Measurements from ENCODE around the gene KIAA1671. TPM values are rescaled to one million over a fixed set of nuclear protein-coding genes. Genes with fewer than 3 reads are reported as not detected.
A peak's percentile ranks its signal among the peaks of the same experiment; 100 is the strongest.

Gene KIAA1671
- total and polyA plus RNA-seq, 4 experiments from 2014 or later, result 0.04 to 10.2 (median 5.2) TPM

GRCh38 chr22:24981656-24982055, 29.1 kb downstream of the KIAA1671 start:
- CTCF ChIA-PET (ENCODE audit: partially characterized antibody), result no interaction called here
- Histone ChIP-seq H3K4me3 (ENCODE audit: low read length in 2 of 2) (no peak overlapping the region), H3K27me3 (ENCODE audit: insufficient read depth, low read length) (peaks cover 5% of the 10 kb centered on the region), H3K27ac (ENCODE audit: low read depth, low read length) (no peak overlapping the region), H3K36me3 (ENCODE audit: insufficient read depth, low read length) (no peaks in the 10 kb centered on the region), H3K9me3 (ENCODE audit: control insufficient read depth in 1 of 2, low read length in 2 of 2) (no peaks in the 10 kb centered on the region), H3K4me1 (ENCODE audit: insufficient read depth, low read length) (peaks cover 8% of the 10 kb centered on the region)
- POLR2A ChIA-PET (ENCODE audit: partially characterized antibody), result no interaction called here
- H3K4me3 Mint-ChIP-seq, result no peak overlapping the region
- peak overlapping the region in 1 of 7 donors; percentile 5 for H3K27ac Mint-ChIP-seq
- no peaks in the 10 kb centered on the region for H3K36me3 Mint-ChIP-seq
- H3K4me1 Mint-ChIP-seq, result peaks cover 4 to 9% (median 7%) of the 10 kb centered on the region in 4 donors
- intact Hi-C loops (cut with micrococcal nuclease), result no loop called here
- peaks cover 0 to 1% (median 0%) of the 10 kb centered on the region in 8 donors for H3K9me3 Mint-ChIP-seq
- no peak for DNase-seq
- H3K27me3 Mint-ChIP-seq, result no peaks in the 10 kb centered on the region

DNA sequence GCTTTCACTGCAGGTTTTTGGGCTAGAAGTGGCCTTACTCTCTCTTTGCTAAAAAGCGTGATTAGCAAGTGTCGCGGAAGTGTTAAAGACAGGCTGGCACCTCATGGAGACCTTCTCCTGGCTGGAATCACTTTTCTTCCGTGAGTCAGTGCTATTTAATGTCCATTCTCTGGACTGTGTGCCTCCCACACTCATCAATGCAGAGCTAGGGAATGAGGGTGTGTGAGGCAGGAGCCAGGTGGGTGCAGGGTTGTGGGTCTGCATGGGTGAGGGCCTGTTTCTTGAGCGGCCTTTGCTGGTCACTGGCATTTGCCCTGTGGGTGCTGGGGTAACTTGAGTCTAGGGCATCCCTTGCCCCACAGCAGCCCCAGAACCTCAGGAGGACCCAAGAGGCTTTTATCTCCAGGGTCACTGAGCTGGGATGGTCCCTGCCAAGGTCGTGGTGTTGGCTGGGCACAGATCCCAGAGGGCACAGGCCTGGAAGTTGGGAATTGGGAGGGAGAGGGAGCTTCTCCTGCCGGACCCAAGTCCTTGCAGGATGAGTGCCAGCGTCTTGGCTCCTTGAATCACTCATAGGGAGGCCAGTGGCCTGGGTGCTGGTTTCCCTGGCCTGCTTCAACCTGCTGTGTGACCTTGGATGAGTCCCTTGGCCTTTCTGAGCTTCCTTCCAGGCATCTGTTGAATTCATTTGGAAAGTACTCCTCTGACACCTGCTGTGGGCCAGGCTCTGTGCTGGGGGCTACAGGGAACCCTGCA, 30.0 kb downstream of the KIAA1671 start:
- intact Hi-C loops (cut with micrococcal nuclease), result no loop called here
- Mint-ChIP-seq H3K36me3 (no peaks in the 10 kb centered on the region), H3K27me3 (peaks cover 0 to 1% of the 10 kb centered on the region in 2 donors), H3K9me3 (peaks cover 0 to 2% (median 0%) of the 10 kb centered on the region in 8 donors), H3K4me3 (no peak overlapping the region), H3K27ac (peak overlapping the region in 2 of 7 donors; percentile 5 to 22), H3K4me1 (peaks cover 4 to 15% (median 9%) of the 10 kb centered on the region in 4 donors)
- Histone ChIP-seq H3K9me3 (ENCODE audit: control insufficient read depth in 1 of 2, low read length in 2 of 2) (no peaks in the 10 kb centered on the region), H3K4me3 (ENCODE audit: low read length in 2 of 2) (no peak overlapping the region), H3K27ac (ENCODE audit: low read depth, low read length) (no peak overlapping the region), H3K27me3 (ENCODE audit: insufficient read depth, low read length) (peaks cover 5% of the 10 kb centered on the region), H3K4me1 (ENCODE audit: insufficient read depth, low read length) (peaks cover 14% of the 10 kb centered on the region), H3K36me3 (ENCODE audit: insufficient read depth, low read length) (no peaks in the 10 kb centered on the region)
- POLR2A ChIA-PET (ENCODE audit: partially characterized antibody), result no interaction called here
- DNase-seq, result no peak
- CTCF ChIA-PET (ENCODE audit: partially characterized antibody), result no interaction called here

DNA sequence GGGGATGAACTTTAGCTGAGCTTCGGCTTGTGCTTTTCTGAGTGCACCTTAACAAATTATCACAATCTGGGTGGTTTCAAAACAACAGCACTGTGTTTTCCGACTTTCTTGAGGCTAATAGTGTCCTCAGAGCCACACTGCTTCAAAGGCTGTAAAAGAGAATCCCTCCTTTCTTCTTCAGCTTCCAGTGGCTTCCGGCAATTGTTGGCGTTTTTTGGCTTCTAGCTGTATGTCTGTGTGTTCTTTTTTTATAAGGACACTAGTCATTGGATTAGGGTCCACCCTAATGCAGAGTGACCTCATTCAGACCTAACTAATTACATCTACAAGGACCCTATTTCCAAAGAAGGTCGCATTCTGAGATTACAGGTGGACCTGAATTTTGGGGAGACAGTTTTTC, 30.6 kb downstream of the KIAA1671 start:
- ChIA-PET POLR2A (ENCODE audit: partially characterized antibody) (no interaction called here), CTCF (ENCODE audit: partially characterized antibody) (interaction anchor here (0.5 kb wide), 1 partner anchor 24 kb away, joined by 3 read pairs; no protein-coding TSS in a partner anchor)
- H3K27ac ChIP-seq (ENCODE audit: low read depth, low read length), result no peak overlapping the region
- peaks cover 0 to 1% of the 10 kb centered on the region in 2 donors for H3K27me3 Mint-ChIP-seq
- H3K9me3 ChIP-seq (ENCODE audit: control insufficient read depth in 1 of 2, low read length in 2 of 2), result no peaks in the 10 kb centered on the region
- no peak overlapping the region for H3K4me3 ChIP-seq (ENCODE audit: low read length in 2 of 2)
- H3K36me3 Mint-ChIP-seq, result no peaks in the 10 kb centered on the region
- H3K4me1 Mint-ChIP-seq, result peaks cover 4 to 17% (median 10%) of the 10 kb centered on the region in 4 donors
- no peaks in the 10 kb centered on the region for H3K36me3 ChIP-seq (ENCODE audit: insufficient read depth, low read length)
- intact Hi-C loops (cut with micrococcal nuclease), result no loop called here
- DNase-seq, result no peak
- no peak overlapping the region for H3K4me3 Mint-ChIP-seq
- peaks cover 5% of the 10 kb centered on the region for H3K27me3 ChIP-seq (ENCODE audit: insufficient read depth, low read length)
- peaks cover 16% of the 10 kb centered on the region for H3K4me1 ChIP-seq (ENCODE audit: insufficient read depth, low read length)
- H3K27ac Mint-ChIP-seq, result no peak overlapping the region
- peaks cover 0 to 2% (median 0%) of the 10 kb centered on the region in 8 donors for H3K9me3 Mint-ChIP-seq

DNA sequence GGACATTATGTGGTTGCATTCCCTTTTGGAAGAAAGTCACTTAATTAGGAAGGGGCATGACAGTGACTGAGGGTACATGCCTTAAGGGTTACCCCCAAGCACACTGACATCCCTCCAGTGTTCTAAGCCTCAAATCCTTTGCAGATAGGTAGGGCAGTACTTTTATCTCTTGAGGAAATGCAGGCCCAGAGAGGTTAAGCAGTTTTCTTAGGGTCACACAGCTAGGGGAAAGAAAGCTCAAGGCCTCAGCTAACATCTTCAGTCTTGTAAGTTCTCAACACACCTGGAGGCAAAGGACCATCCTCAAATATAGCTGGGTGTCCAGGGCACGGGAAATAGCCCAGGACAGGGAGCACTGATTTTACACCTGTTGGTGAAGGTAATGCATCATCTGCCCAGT, 31.6 kb downstream of the KIAA1671 start:
- intact Hi-C loops (cut with micrococcal nuclease), result no loop called here
- H3K4me3 Mint-ChIP-seq, result no peak overlapping the region
- H3K9me3 Mint-ChIP-seq, result peaks cover 0 to 2% (median 0%) of the 10 kb centered on the region in 8 donors
- Histone ChIP-seq H3K4me3 (ENCODE audit: low read length in 2 of 2) (no peak overlapping the region), H3K27me3 (ENCODE audit: insufficient read depth, low read length) (peaks cover 5% of the 10 kb centered on the region), H3K9me3 (ENCODE audit: control insufficient read depth in 1 of 2, low read length in 2 of 2) (no peaks in the 10 kb centered on the region), H3K36me3 (ENCODE audit: insufficient read depth, low read length) (no peaks in the 10 kb centered on the region), H3K27ac (ENCODE audit: low read depth, low read length) (no peak overlapping the region), H3K4me1 (ENCODE audit: insufficient read depth, low read length) (peaks cover 16% of the 10 kb centered on the region)
- no peak for DNase-seq
- CTCF ChIA-PET (ENCODE audit: partially characterized antibody), result interaction anchor here (1.1 kb wide), 1 partner anchor 71 kb away, joined by 4 read pairs; no protein-coding TSS in a partner anchor
- no peak overlapping the region for H3K27ac Mint-ChIP-seq
- POLR2A ChIA-PET (ENCODE audit: partially characterized antibody), result no interaction called here
- H3K36me3 Mint-ChIP-seq, result no peaks in the 10 kb centered on the region
- H3K27me3 Mint-ChIP-seq, result peaks cover 0 to 3% of the 10 kb centered on the region in 2 donors
- H3K4me1 Mint-ChIP-seq, result peaks cover 4 to 20% (median 10%) of the 10 kb centered on the region in 4 donors

- CTCF ChIA-PET (ENCODE audit: partially characterized antibody), result interaction anchor here (1.1 kb wide), 1 partner anchor 63 kb away, joined by 3 read pairs; no protein-coding TSS in a partner anchor
- H3K36me3 ChIP-seq (ENCODE audit: insufficient read depth, low read length), result no peaks in the 10 kb centered on the region
- H3K36me3 Mint-ChIP-seq, result no peaks in the 10 kb centered on the region
- H3K27me3 ChIP-seq (ENCODE audit: insufficient read depth, low read length), result peaks cover 5% of the 10 kb centered on the region
- peaks cover 6 to 22% (median 11%) of the 10 kb centered on the region in 4 donors for H3K4me1 Mint-ChIP-seq
- no peaks in the 10 kb centered on the region for H3K9me3 ChIP-seq (ENCODE audit: control insufficient read depth in 1 of 2, low read length in 2 of 2)
- POLR2A ChIA-PET (ENCODE audit: partially characterized antibody), result interaction anchor here (0.7 kb wide), 1 partner anchor 26 kb away, joined by 3 read pairs; no protein-coding TSS in a partner anchor
- H3K27me3 Mint-ChIP-seq, result peaks cover 0 to 5% of the 10 kb centered on the region in 2 donors
- H3K27ac ChIP-seq (ENCODE audit: low read depth, low read length), result no peak overlapping the region
- intact Hi-C loops (cut with micrococcal nuclease), result no loop called here
- peaks cover 16% of the 10 kb centered on the region for H3K4me1 ChIP-seq (ENCODE audit: insufficient read depth, low read length)
- DNase-seq, result no peak
- peaks cover 0 to 2% (median 0%) of the 10 kb centered on the region in 8 donors for H3K9me3 Mint-ChIP-seq
- H3K27ac Mint-ChIP-seq, result peak overlapping the region in 2 of 7 donors; percentile 11 to 77
- peak overlapping the region in 5 of 8 donors; percentile 7 to 36 (median 26) for H3K4me3 Mint-ChIP-seq
- H3K4me3 ChIP-seq (ENCODE audit: low read length in 2 of 2), result no peak overlapping the region
Measured at GRCh38 chr22:24985826-24986214, 33.3 kb downstream of the KIAA1671 start.

DNA sequence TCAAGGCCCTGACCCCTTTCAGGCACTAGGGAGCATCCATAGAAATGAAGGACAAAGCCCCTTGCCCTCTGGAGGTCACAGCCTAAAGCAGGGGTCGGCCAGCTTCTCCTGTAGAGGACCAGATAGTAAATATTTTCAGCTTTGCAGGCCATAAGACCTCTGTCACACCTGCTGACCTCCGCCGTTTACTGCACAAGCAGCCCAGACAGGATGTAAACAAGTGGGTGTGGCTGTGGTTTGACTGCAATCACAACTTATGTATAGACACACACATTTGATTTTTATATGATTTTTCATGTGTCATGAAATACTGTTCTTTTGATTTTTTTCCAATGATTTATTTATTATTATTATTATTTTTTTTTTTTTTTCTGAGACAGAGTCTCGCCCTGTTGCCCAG, 34.3 kb downstream of the KIAA1671 start:
- peaks cover 6 to 22% (median 11%) of the 10 kb centered on the region in 4 donors for H3K4me1 Mint-ChIP-seq
- Histone ChIP-seq H3K4me3 (ENCODE audit: low read length in 2 of 2) (no peak overlapping the region), H3K9me3 (ENCODE audit: control insufficient read depth in 1 of 2, low read length in 2 of 2) (no peaks in the 10 kb centered on the region), H3K27ac (ENCODE audit: low read depth, low read length) (no peak overlapping the region), H3K36me3 (ENCODE audit: insufficient read depth, low read length) (no peaks in the 10 kb centered on the region), H3K4me1 (ENCODE audit: insufficient read depth, low read length) (peaks cover 16% of the 10 kb centered on the region), H3K27me3 (ENCODE audit: insufficient read depth, low read length) (peaks cover 5% of the 10 kb centered on the region)
- peak overlapping the region in 2 of 7 donors; percentile 13 to 30 for H3K27ac Mint-ChIP-seq
- intact Hi-C loops (cut with micrococcal nuclease), result no loop called here
- ChIA-PET POLR2A (ENCODE audit: partially characterized antibody) (no interaction called here), CTCF (ENCODE audit: partially characterized antibody) (interaction anchor here (1.7 kb wide), 1 partner anchor 60 kb away, joined by 4 read pairs; no protein-coding TSS in a partner anchor)
- H3K36me3 Mint-ChIP-seq, result no peaks in the 10 kb centered on the region
- H3K27me3 Mint-ChIP-seq, result peaks cover 3 to 7% of the 10 kb centered on the region in 2 donors
- peaks cover 0 to 2% (median 0%) of the 10 kb centered on the region in 8 donors for H3K9me3 Mint-ChIP-seq
- H3K4me3 Mint-ChIP-seq, result peak overlapping the region in 3 of 8 donors; percentile 33 to 46 (median 36)
- DNase-seq, result peak in 3 of 5 donors; percentile 9 to 48 (median 15)

GRCh38 chr22:24989135-24989534, 36.6 kb downstream of the KIAA1671 start:
- H3K9me3 ChIP-seq (ENCODE audit: control insufficient read depth in 1 of 2, low read length in 2 of 2), result no peaks in the 10 kb centered on the region
- H3K4me1 Mint-ChIP-seq, result peaks cover 6 to 22% (median 13%) of the 10 kb centered on the region in 4 donors
- peaks cover 0 to 2% (median 0%) of the 10 kb centered on the region in 8 donors for H3K9me3 Mint-ChIP-seq
- H3K4me3 ChIP-seq (ENCODE audit: low read length in 2 of 2), result no peak overlapping the region
- peak overlapping the region in 2 of 8 donors; percentile 8 to 26 for H3K4me3 Mint-ChIP-seq
- peaks cover 16% of the 10 kb centered on the region for H3K4me1 ChIP-seq (ENCODE audit: insufficient read depth, low read length)
- intact Hi-C loops (cut with micrococcal nuclease), result no loop called here
- H3K36me3 ChIP-seq (ENCODE audit: insufficient read depth, low read length), result no peaks in the 10 kb centered on the region
- H3K27me3 Mint-ChIP-seq, result peaks cover 5 to 14% of the 10 kb centered on the region in 2 donors
- H3K27me3 ChIP-seq (ENCODE audit: insufficient read depth, low read length), result peaks cover 5% of the 10 kb centered on the region
- POLR2A ChIA-PET (ENCODE audit: partially characterized antibody), result no interaction called here
- peak overlapping the region in 1 of 7 donors; percentile 44 for H3K27ac Mint-ChIP-seq
- CTCF ChIA-PET (ENCODE audit: partially characterized antibody), result interaction anchor here (1.4 kb wide), 1 partner anchor 59 kb away, joined by 5 read pairs; no protein-coding TSS in a partner anchor
- no peak overlapping the region for H3K27ac ChIP-seq (ENCODE audit: low read depth, low read length)
- no peaks in the 10 kb centered on the region for H3K36me3 Mint-ChIP-seq
- no peak for DNase-seq

All from CD4-positive, alpha-beta memory T cell (primary cell).